ENCODE results near the gene SMIM32.

The SMIM32 gene

DNA sequence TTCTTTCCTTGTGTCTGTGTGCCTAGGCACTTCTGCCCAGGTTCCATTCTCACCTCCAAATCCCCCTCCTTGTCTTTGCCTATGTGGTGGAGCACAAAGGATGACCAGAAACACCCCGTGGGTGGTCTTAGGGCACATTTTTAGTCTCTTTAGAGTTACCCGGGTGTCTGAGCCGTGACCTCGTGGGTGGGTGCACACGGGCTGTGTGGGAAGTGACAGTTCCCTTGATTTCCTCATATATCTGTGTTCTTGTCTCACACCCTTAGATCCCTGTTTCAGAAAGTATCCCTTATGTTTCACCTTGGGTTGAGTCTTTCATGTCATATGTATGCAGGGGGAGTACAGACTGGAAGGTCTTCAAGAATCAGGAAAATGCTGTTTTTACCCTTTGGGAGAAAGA lies 13.4 kb upstream of the SMIM32 start:
- no peak for DNase-seq

DNA sequence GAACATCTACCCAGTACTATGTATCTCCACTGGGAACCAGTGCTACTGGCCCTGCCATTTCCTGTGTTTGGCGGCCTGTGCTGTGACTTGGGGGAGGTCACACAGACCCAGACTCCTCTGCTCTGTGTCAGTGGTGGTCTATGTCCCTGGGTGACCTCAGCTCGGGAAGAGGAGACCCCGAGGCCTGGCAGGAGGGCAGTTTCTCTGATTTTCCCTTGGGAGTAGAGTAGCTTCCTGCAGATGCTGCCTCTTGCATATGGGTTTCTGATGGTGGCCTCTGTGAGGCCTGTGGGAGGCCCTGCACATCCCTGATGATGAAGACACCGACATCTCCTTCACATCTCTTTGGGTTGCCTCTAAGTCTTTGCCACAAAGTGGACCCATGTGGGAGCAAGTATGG lies 13.0 kb upstream of the SMIM32 start:
- no peak for DNase-seq

DNA sequence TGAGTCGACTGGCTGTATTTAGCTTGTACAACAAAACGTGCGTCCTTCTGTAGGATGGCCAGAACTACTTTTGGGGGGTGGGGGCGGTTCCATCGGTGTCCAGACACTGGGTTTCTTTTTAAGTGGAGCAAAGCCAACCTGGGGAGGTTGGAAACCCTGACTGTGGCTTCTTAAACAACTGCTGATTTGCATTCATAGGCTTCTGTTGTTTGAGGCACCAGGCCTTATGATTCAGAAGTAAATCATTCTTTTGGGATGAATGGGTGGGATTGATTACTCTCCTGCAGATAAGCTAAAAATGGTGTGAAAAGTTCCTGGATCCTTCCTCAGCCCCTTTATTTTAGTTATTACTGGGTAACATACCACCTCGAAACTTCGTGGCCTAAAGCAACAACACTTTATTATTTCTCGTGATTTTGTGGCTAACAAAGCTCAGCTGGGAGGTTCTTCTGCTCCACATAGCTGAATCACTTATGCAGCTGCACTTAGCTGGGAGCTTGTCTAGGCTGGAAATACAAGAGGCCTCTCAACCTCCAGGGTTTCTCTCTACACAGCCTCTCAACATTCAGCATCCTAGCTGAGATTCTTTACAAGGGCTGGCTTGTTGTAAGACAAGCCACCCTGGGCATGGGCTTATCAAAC lies 12.2 kb upstream of the SMIM32 start:
- DNase-seq, result no peak

DNA sequence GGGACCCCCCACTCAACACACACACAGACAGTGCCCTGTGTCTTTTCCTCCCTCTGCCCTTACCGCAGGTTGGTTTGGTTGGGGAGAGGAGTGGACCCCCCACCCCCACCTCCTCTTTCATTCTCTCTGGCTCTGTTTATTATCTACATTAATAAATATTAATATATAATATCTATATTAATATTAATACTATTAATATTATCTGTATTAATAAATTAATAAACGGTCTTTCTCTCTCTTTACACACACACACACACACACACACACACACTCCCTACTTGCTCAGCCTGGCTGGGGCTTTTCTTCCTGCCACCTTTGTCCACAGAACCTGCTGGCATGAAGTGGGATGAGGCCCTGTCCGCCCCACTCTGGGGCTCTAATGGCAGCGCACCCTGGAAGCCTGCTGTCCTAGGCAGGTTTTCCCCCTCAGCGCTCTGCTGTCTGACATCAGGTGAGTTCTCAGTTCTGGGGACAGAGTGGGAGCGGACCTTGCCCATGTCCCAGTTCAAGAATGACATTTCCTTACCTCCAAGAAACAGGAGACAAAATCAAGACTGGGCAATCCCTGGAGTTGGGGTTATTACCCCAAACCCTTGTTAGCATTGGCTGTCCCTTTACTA lies 10.5 kb upstream of the SMIM32 start:
- no peak for DNase-seq

DNA sequence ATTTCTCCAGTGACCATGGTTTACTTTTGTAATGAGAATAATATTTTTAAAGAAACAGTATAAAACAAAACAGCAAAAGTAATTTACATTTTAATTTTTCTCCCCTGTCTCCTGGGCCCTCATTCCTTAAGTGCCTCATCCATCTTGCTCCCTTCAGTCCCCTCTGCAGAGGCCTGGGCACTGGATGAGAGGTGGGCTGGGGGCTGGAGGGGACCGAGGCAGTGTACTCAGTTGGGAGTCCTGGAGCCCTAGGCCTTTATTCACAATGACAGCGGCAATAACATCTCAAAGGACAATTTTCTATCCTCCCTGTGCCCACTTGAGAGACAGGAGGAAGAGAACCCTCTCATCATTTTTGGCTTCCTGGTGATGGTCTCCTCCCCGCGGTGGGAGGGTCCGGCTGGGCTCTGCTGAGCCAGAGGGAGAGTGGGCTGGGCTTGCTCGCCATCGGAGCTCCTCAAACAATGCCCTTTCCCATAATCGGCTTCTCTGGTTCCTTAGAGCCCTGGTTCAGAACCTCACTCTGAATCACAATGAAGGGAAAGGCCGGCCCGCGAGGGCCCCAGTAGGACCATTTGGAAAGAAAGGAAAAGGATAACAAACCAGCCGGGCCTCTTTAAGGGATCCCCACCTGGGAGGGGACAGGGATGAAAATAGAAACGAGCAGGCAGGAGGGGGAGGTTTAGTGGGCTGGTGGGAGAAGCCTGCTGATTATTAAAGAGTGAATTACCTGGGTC lies 9.7 kb upstream of the SMIM32 start:
- no peak for DNase-seq

DNA sequence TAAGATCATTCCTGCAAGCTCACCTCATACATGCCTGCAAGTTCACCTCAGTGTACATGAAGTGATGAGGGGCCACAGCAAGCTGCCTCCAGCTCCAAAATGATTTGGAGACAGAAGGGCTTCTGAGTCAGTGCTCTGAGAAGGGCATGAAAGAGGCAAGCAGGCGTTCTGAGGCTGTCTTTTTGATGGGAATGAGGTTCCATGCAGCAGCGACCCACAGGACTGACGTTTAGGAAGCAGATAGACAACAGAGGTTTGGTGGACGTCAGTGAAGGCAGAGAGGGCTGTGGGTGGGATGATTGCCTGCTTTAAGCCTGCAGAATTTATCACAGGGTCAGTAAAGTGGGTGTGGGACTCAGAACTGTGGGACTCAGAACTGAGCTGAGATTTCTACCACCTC lies 8.9 kb upstream of the SMIM32 start:
- no peak for DNase-seq

DNA sequence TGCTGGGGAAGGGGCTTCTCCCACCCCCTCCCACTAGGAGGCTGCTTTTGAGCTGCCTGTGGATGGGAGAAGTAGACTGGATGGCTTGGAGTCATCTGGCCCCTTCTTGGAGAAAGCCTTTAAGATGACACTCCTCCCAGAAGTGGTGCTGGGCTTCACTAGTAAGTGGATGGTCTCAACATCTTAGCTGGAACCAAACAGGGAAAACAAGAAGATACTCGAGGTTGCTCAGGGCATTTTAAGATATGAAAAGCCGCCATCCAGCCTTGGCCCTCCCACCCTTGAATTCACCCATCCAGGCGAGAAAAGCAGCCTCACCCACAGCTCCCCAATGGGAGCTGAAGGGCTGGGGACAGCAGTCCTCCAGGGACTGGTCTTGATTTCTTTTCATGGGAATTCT lies 7.8 kb upstream of the SMIM32 start:
- no peak for DNase-seq

DNA sequence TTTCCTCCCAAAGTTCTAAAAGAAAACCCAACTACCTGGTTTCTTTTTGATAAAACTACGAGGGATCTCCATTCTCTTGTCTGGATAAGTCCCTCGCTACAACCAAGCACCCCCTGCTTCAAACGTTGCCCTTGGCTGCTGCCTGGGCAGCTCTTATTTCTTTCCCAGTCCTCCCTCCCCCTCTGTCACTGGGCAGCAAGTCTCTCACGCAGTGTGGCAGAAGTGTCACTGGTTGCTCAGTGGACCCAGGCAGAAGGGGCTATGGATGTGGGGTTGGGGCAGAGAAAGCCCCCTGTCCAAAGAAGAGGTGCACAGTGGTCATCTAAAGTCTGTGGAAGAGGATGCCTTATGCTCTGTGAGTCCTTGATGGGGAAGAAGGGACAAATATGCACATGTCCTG lies 7.2 kb upstream of the SMIM32 start:
- DNase-seq, result no peak

DNA sequence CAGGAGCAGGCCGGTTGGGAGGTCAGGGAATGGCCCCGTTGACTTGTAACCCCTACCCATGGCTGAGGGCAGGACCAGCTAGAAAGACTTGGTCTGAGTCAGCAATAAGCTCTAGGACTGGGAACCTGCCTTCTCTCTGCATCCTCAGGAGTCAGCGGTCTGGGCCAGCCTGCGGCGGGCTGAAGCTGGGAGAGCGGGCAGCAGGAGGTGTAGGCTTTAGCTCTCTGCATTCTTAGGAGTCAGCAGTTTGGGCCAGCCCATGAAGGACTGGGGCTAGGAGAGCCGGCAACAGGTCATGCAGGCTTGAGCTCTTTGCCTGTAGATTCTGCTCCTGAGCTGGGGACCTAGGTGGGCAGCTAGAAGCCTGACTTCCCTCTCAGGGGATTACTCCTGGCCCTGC lies 6.4 kb upstream of the SMIM32 start:
- no peak for DNase-seq

DNA sequence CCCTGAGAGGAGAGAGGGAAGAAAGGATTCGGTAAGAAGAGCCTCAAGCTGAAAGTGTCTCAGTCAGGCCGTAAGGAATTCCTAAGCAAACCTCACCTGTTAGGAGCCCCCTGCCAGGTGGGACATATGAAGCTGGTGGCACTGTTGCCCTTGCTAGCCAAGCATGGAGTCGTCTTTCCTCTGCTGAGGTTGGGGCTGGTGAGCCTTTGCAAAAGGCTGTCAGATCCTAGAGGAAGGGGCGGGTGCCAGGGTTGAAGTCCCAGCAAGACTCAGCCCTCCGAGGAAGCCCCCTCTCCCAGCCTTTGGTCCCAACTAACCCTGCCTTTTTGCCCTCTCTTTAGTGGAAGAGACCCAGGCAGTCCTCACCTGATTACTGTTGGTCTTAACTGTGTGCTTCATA lies 5.5 kb upstream of the SMIM32 start:
- no peak for DNase-seq

DNA sequence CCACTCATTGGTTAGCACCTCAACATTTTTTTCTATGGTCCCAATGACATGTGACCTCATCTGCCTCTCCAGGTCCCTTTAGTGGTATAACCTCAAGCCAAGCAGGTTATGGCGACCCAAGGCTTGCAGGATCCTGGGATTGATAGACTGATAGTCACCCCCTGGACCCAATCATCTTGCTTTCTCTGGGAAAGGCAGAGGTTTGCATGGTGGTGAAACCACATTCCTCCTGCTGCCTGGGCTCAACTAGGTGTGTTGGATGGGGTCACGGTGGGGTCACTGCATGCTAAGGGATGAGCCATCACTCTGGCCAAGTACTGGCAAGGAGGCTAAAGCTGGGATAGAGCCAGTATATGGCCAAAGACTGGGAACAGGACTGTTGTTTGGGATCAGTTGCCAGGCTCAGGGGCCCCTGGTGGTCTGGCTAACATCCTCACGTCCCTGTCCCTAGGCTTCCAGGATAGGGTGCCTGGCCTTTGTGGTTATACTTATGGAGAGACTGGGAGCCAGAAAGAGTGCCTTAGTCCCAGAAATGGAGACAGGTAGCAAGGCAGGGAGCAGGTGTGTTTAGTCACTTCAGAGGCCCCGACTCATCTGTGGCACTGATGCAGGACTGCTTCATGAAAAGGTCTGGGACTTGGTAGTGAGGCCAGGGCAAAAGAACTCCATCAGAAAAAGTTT lies 4.6 kb upstream of the SMIM32 start:
- DNase-seq, result no peak

DNA sequence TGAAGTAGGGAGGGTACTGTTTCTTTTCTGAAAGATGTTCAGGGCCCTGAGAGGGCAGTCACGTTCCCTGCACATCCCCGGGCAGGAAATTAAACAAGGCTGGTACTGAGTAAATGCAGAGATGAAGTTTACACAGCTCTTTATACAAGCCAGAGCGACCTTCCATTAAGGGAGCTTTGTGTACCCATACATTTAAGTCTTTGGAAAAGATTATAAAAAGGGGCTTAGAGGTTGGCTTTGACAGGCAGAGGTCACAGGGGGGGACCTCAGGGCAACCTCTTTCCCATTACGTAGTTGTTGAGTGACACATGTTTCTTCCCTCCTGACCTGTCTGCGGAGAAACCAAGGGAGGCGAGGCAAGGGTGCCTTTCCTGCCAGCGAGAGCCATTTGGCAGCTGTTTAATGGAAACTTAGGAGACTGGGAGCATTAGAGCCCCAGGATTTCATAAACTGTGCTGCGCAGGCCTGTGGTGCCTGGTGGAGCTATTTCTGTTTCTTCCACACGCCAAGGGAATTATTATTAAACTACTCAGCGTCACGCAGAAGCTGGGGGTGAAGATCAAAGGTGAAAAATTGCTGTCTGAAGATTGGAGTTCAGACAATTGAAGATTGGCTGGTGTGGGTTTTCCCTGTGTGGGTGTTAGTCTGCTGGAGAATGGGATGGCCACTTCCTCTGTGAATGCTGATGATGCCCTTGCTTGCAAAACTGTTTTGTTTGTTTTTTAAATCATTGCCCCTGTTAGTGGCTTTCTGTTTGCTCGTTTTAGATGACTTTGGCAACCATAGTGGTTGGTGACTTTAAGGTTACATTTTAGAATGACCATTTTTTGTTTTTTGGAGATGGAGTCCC lies 3.2 kb upstream of the SMIM32 start:
- DNase-seq, result no peak

DNA sequence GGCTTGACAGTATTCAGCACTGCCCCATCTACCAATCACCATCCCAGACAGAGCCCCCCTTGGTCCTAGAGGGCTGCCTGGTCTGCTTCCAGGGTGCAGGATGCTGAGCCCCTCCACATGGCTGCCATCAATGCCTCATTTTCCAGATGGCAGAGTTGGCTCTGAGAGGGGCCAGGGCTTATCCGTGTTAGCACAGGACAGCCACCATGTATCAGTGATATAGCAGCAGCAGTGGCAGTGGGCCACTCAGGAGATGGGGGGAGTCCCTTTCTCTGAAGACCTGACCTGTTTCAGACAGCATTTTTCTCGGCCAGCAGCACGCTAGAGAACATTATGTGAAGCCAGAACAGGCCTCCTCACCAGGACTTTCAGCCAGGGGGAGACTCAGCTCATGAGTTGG lies 1.6 kb upstream of the SMIM32 start:
- DNase-seq, result no peak

DNA sequence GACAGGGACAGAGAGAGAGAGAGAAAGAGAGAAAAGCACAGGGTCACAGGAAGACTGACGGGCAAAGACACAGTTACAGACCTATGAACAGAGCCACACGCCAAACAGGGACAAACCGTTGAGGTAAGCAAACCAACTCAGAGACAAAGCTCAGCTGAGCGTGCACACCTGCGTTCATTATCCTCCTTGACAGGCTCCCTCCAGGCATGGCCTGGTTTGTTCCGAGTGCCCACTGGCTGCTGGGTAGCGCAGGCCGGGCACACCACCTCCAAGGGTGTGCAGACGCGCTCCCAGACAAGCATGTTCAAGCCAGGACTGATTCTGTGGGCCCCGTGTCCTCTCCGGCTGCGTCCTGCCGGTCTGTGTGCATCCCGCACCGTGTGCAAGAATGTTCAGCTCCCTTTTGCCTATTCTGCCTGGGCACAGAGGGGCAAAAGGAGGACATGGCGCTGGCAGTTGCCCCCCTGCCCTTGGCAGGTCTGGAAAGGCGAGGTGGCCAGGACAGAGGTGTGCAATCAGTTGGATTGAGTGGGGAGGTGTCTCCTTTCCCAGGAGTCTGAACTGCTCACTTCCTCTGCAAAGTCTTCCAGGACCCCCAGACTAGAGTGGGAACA lies 467 bp upstream of the SMIM32 start:
- no peak for DNase-seq

DNA sequence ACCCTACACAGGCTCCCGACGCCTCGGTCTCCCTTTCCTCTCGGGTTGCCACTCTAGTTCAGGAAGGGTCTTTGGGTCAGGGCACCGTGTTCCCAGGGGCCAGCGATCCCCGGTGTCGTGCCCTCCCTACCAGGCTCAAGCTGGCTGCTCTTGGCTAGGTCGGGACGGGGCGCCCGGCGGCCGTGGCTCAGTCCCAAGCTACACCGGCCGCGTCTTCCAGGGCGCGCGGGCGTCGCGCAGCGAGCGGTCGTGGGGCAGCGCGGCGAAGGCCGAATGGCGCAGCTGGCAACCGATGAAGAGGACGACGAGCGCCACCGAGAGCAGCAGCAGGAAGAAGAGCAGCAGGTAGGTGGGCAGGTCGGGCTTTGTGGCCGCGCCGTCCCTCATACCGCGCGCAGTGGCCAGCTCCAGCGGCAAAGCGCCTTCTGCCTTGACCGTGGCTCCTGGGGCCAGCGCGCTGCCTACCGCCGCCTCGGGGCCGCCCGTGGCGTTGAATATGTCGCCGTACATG lies 892 bp downstream of the SMIM32 start:
- DNase-seq, result no peak

DNA sequence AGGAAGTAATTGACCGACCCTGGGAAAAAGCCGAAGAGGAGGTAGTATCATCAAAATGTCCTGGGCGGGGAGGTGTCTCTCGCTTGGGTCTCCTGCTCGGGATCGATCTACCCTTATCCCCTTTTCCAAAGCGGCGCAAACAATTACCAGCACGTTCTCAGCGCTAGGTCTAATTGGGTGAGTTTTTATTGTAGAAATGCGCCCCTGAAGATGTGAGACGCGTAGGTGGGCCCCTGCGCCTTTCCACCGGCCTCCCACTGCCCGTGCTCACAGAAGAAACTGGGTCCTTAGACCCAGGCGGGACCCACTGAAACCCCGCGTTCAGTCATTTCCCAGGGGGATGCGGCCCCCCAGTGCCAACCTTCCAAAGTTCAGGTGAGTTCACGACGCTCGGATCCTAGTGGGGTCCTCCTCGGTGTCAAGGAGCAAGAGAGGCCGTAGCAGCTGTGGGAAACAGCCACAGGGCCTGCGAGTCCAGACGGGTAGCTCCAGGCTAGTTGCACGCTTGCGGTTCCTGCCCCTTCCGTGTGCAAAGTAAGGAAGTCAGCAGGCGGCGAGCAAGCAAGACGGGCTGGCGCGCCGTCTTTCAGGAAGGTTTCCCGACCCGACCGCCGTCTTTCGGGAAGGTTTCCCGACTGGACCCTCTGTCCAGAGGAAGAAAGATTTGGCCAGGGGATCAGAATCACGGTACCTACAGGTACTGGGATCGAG lies 1.5 kb downstream of the SMIM32 start:
- DNase-seq, result no peak

DNA sequence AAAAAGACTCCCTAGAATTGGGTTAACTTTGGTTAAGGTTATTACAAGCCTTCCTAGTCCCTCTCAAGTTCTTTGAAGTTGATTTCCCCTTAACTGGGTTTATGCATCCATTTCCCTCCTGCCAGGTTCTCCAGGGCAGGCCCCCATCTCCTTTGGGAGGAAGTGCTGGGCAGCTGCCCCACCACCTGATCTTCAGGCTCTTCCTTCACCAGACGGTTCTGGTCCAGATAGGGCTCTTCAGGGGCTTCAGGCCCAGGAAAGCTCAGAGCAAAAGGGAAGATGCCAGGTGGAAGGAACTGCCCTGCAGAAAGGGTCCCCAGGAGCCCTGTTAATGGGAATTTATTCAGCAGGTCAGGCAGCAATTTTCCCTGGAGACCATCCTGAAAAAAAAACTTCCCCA lies 2.1 kb downstream of the SMIM32 start:
- no peak for DNase-seq

DNA sequence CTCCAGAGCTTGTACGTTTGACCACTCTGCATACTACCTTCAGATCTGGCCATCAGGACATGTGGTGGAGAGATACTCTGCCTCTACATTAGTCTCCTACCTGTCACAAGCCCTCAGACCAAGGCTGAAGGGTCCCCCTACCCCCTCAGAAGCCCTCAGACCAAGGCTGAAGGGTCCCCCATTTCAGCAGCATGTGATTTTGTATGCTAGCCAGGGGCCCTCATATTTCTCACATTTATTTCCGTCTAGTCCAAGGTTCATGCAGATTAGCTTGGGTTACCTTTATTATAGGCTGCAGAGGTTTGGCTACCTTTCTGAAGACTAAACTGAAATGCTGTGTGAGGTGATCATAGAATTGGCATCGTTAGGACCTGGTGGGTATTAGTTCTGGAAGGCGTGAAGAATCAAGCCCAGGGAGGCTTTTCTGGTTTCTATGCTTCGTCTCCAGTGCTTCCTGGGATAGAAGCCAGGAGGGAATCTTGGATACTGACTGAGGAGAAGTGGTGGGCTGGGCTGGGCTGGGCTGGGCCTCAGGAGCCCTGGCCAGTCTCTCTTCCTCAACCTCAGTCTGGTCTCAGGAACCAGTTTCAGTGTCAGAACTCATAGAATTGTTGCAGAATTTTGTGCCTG lies 2.8 kb downstream of the SMIM32 start:
- no peak for DNase-seq

DNA sequence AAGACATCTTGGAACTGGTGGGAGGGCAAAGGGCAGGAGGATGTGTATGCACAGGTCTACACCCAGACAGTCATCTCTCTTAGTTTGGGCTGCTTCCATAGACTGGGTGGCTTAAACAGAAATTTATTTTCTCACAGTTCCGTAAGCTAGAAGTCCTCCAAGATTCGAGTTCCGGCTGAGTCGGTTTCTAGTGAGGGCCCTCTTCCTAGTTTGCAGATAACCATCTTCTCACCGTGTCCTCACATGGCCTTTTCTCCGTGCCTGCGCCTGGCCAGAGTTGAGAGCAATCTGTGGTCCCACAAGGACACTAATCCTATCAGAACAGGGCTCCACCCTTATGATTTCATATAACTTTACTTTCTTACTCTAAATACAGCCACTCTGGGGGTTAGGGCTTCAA lies 4.1 kb downstream of the SMIM32 start:
- no peak for DNase-seq

DNA sequence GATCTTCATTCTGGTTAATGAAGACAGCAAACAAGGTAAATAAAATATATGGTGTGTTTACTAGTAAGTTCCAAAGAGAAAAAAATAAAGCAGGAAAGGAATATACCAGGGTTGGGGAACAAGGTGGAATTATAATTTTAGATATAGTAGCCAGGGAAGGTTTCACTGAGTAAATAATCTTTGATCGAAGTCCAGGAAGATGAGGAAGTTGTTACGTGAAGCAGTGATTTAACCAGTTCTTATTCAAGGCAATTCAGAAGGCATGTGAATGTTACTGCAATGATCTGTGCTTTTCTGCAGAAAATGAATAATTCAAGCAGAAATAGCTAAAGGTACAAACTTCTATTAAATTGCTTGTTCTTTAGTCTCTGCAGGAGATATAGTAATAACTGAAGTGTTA lies 6.2 kb downstream of the SMIM32 start:
- DNase-seq, result no peak

All from activated CD4-positive, alpha-beta T cell treated with anti-CD3 and anti-CD28 coated beads, Interleukin-2, Interleukin-6, amounts not matched to agents 100 ng/mL and 50 ng/mL, durations not matched to agents 16 hours and 8 hours (primary cell).